ENCODE data around the gene SLC25A21. TPM values are rescaled to one million over a fixed set of nuclear protein-coding genes. Genes with fewer than 3 reads are reported as not detected.
"Not testable (repeated sequence)": the region's sequence is repeated elsewhere in the genome, so short reads cannot be mapped to it uniquely, and the experiment has no call there.

Gene SLC25A21
- total RNA-seq, 1 experiment from 2014 or later: 1.4 TPM

DNA sequence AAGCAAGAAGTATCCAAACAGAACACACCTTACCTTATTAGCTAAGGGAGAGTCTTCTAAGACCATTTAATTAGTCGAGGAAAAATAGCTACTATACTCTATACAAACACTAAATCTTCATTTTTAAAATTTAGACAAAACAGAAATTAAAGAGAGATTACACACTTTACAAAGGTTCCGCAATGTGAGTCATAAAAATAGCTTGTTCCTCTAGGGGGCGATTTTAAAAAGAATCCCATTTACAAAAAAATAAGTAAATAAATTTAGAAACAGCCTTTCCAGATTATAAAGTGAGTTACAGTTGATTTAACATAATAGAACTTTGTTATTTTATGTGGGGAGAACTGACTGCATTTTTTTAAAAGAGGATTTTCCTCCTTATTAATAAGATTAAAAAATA lies 309.1 kb downstream of the SLC25A21 start:
- BruUV-seq (replicated peaks): no TSS peak
- TF ChIP-seq, protein P1, sequence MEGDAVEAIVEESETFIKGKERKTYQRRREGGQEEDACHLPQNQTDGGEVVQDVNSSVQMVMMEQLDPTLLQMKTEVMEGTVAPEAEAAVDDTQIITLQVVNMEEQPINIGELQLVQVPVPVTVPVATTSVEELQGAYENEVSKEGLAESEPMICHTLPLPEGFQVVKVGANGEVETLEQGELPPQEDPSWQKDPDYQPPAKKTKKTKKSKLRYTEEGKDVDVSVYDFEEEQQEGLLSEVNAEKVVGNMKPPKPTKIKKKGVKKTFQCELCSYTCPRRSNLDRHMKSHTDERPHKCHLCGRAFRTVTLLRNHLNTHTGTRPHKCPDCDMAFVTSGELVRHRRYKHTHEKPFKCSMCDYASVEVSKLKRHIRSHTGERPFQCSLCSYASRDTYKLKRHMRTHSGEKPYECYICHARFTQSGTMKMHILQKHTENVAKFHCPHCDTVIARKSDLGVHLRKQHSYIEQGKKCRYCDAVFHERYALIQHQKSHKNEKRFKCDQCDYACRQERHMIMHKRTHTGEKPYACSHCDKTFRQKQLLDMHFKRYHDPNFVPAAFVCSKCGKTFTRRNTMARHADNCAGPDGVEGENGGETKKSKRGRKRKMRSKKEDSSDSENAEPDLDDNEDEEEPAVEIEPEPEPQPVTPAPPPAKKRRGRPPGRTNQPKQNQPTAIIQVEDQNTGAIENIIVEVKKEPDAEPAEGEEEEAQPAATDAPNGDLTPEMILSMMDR (IDR thresholded peaks at IDR 0.05; ENCODE audit: unreplicated experiment): no peak
- Mint-ChIP-seq H3K4me1 (ENCODE audit: insufficient read depth, unreplicated experiment) (no peaks in the 10 kb centered on the region), H3K9me3 (ENCODE audit: unreplicated experiment) (no peaks in the 10 kb centered on the region), H3K36me3 (ENCODE audit: insufficient read depth, unreplicated experiment) (no peaks in the 10 kb centered on the region), H3K27me3 (ENCODE audit: insufficient read depth, unreplicated experiment) (no peaks in the 10 kb centered on the region), H3K27ac (ENCODE audit: low read depth, unreplicated experiment) (no peak overlapping the region), H3K4me3 (ENCODE audit: unreplicated experiment) (no peak overlapping the region)
- POLR2A ChIA-PET: interaction anchor here (0.5 to 1.1 kb wide), 3 partner anchors 9 to 254 kb away, joined by 3 to 4 read pairs (median 3); no protein-coding TSS in a partner anchor
- intact Hi-C loops (cut with micrococcal nuclease): no loop called here
- DNase-seq (ENCODE audit: unreplicated experiment): no peak
- CTCF ChIA-PET: interaction anchor here (0.5 to 1.4 kb wide), 3 partner anchors 79 to 286 kb away, joined by 3 to 5 read pairs (median 4); no protein-coding TSS in a partner anchor

DNA sequence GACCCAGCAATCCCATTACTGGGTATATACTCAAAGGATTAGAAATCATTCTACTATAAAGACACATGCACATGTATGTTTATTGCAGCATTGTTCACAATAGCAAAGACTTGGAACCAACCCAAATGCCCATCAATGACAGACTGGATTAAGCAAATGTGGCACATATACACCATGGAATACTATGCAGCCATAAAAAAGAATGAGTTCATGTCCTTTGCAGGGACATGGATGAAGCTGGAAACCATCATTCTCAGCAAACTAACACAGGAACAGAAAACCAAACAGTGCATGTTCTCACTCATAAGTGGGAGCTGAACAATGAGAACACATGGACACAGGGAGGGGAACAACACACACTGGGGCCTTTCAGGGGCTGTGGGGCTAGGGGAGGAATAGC lies 310.2 kb downstream of the SLC25A21 start:
- intact Hi-C loops (cut with micrococcal nuclease): not testable (repeated sequence)
- CTCF ChIA-PET: interaction anchor here (1.4 kb wide), 1 partner anchor 80 kb away, joined by 5 read pairs; no protein-coding TSS in a partner anchor

DNA sequence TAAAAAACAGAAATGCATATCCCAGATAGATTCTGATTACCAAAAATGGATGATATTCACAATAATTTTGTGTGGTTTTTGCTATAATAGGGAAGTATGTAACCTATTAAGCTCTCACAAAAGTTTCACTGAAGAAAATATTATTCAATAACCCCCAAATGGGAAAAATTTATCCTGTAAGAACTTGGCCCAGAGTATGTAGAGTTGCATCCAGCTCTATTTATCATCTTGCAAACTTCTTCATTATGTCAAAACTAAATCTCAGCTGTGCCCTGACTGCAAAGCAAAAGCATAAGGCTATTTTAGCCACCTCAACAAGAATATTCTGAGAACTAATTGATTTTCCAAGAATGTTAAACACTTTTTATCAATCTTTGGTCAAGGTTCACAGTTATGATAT lies 311.6 kb downstream of the SLC25A21 start:
- no peak overlapping the region for H3K27ac Mint-ChIP-seq (ENCODE audit: low read depth, unreplicated experiment)
- no peak overlapping the region for H3K4me3 Mint-ChIP-seq (ENCODE audit: unreplicated experiment)
- ChIA-PET CTCF (no interaction called here), POLR2A (no interaction called here)
- BruUV-seq (replicated peaks): no TSS peak
- no peaks in the 10 kb centered on the region for H3K27me3 Mint-ChIP-seq (ENCODE audit: insufficient read depth, unreplicated experiment)
- no peaks in the 10 kb centered on the region for H3K9me3 Mint-ChIP-seq (ENCODE audit: unreplicated experiment)
- H3K36me3 Mint-ChIP-seq (ENCODE audit: insufficient read depth, unreplicated experiment): no peaks in the 10 kb centered on the region
- intact Hi-C loops (cut with micrococcal nuclease): no loop called here
- H3K4me1 Mint-ChIP-seq (ENCODE audit: insufficient read depth, unreplicated experiment): no peaks in the 10 kb centered on the region
- TF ChIP-seq, protein P1 (IDR thresholded peaks at IDR 0.05; ENCODE audit: unreplicated experiment): no peak
- no peak for DNase-seq (ENCODE audit: unreplicated experiment)

More for the DNA sequence above, 310.2 kb downstream of the SLC25A21 start:
- H3K9me3 Mint-ChIP-seq (ENCODE audit: unreplicated experiment); BruUV-seq (replicated peaks); DNase-seq (ENCODE audit: unreplicated experiment); H3K27me3 Mint-ChIP-seq (ENCODE audit: insufficient read depth, unreplicated experiment); POLR2A ChIA-PET; H3K4me1 Mint-ChIP-seq (ENCODE audit: insufficient read depth, unreplicated experiment); H3K27ac Mint-ChIP-seq (ENCODE audit: low read depth, unreplicated experiment); H3K4me3 Mint-ChIP-seq (ENCODE audit: unreplicated experiment); H3K36me3 Mint-ChIP-seq (ENCODE audit: insufficient read depth, unreplicated experiment): not testable (repeated sequence)

DNA sequence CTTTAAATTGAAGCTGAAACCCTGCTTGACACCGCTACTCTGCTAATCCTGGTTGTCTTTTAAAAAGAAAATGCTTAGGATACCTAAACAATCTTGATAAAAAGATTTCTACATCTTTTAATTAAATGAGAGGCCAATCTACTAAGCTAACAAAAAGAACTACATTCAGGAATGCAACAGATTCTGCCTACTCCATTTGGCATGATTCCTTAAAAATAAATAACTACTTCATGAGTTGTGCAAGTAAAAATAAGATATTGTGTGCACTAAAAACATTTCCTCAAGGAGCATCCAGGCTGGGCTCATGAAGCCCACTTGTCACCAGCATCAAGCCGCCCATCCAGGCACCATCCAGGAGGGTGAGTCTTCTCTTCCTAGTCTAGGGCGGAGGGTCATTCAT lies 313.3 kb downstream of the SLC25A21 start:
- Mint-ChIP-seq H3K36me3 (ENCODE audit: insufficient read depth, unreplicated experiment) (no peaks in the 10 kb centered on the region), H3K27ac (ENCODE audit: low read depth, unreplicated experiment) (no peak overlapping the region), H3K4me3 (ENCODE audit: unreplicated experiment) (no peak overlapping the region), H3K4me1 (ENCODE audit: insufficient read depth, unreplicated experiment) (no peaks in the 10 kb centered on the region), H3K9me3 (ENCODE audit: unreplicated experiment) (no peaks in the 10 kb centered on the region), H3K27me3 (ENCODE audit: insufficient read depth, unreplicated experiment) (no peaks in the 10 kb centered on the region)
- TF ChIP-seq, protein P1 (IDR thresholded peaks at IDR 0.05; ENCODE audit: unreplicated experiment): no peak
- intact Hi-C loops (cut with micrococcal nuclease): no loop called here
- no TSS peak for BruUV-seq (replicated peaks)
- CTCF ChIA-PET: no interaction called here
- POLR2A ChIA-PET: no interaction called here
- no peak for DNase-seq (ENCODE audit: unreplicated experiment)

All from MCF 10A (cell line).